Muscle layer of colon (tissue), 2 donors: ENCODE measurements around the gene PTCHD4.

Experiments
- H3K27ac ChIP-seq: one replicate; pipeline ENCODE4 v1.7.0; 2013; ENCODE audit warnings: low read depth, mild to moderate bottlenecking, low read length, moderate library complexity
- H3K27me3 ChIP-seq, 2 donors: one replicate each; pipeline ENCODE4 v1.7.0; 2013; ENCODE audit warnings: low read length in 2 of 2, mild to moderate bottlenecking in 2 of 2; ENCODE audit not compliant: insufficient read depth in 2 of 2, control insufficient read depth in 1 of 2
- H3K36me3 ChIP-seq: one replicate; pipeline ENCODE4 v1.7.0; 2013; ENCODE audit warnings: mild to moderate bottlenecking, low read length; ENCODE audit not compliant: insufficient read depth
- H3K4me1 ChIP-seq: one replicate; pipeline ENCODE4 v1.7.0; 2013; ENCODE audit warnings: mild to moderate bottlenecking, low read length; ENCODE audit not compliant: insufficient read depth
- H3K4me3 ChIP-seq, 2 donors: one replicate each; pipeline ENCODE4 v1.7.0; 2013; ENCODE audit warnings: low read length in 2 of 2, low read depth in 1 of 2, mild to moderate bottlenecking in 1 of 2, moderate library complexity in 1 of 2
- H3K9ac ChIP-seq: one replicate; pipeline ENCODE4 v1.7.0; 2013; ENCODE audit warnings: low read length
- H3K9me3 ChIP-seq: one replicate; pipeline ENCODE4 v1.7.0; 2013; ENCODE audit warnings: mild to moderate bottlenecking, low read length
- donor health status: abdominal sarcoma.
- donor health status: Adenocarcinoma of cecum.

The PTCHD4 gene

DNA sequence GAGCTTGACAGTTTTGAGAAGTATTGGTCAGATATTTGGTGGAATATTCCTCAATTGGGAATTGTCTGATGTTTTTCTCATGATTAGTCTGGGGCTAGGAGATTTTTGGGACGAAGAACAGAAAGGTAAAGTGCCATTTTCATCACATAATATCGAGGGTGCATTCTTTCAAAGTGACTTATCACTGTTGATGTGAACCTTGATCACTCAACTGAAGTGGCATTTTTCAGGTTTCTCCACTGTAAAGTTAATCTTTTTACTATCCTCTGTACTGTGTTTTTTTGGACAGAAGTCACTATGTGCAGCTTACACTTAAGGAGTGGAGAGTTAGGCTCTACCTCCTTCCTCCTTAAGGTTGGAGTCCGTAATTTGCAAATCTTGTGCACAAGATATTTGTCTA is 39.2 kb downstream of the PTCHD4 start:
- Histone ChIP-seq H3K9ac (no peak overlapping the region), H3K27me3 (peaks cover 10 to 11% of the 10 kb centered on the region in 2 donors), H3K36me3 (no peaks in the 10 kb centered on the region), H3K4me1 (no peaks in the 10 kb centered on the region), H3K27ac (no peak overlapping the region), H3K9me3 (no peaks in the 10 kb centered on the region), H3K4me3 (no peak overlapping the region)

GRCh38 chr6:48069280-48069679 is 41.7 kb downstream of the PTCHD4 start:
- Histone ChIP-seq H3K4me1 (no peaks in the 10 kb centered on the region), H3K36me3 (no peaks in the 10 kb centered on the region), H3K4me3 (peak overlapping the region in 1 of 2 donors; percentile 14), H3K27me3 (peaks cover 10 to 11% of the 10 kb centered on the region in 2 donors), H3K9ac (no peak overlapping the region), H3K9me3 (no peaks in the 10 kb centered on the region), H3K27ac (no peak overlapping the region)

GRCh38 chr6:48068278-48069251 is 42.4 kb downstream of the PTCHD4 start:
- peak overlapping the region in 1 of 2 donors; percentile 16 for H3K4me3 ChIP-seq

DNA sequence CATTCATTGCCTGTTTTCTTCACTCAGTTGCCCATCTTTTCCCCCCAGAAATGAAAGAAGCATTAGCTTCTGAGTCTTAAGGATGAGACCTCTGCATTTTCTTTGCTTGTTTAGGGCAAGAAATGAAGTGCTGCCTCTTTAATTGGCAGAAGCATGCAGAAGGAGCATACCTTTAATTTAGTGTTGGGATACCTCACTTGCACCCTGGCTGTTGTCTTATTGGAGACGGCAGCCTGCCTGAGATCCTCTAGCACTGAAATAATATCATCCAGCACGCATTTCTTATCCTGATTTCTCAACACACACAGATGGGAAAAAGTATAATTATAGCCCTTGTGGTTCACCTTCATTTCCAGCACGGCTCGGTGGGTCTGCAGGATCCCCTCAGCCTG is 43.1 kb downstream of the PTCHD4 start:
- Histone ChIP-seq H3K36me3 (no peaks in the 10 kb centered on the region), H3K4me3 (peak overlapping the region in 1 of 2 donors; percentile 16), H3K9ac (no peak overlapping the region), H3K27ac (no peak overlapping the region), H3K4me1 (no peaks in the 10 kb centered on the region), H3K9me3 (no peaks in the 10 kb centered on the region), H3K27me3 (peaks cover 6 to 10% of the 10 kb centered on the region in 2 donors)

More at GRCh38 chr6:48068278-48069251, 42.4 kb downstream of the PTCHD4 start:
- Histone ChIP-seq H3K9me3 (no peaks in the 10 kb centered on the region), H3K27me3 (peaks cover 10% of the 10 kb centered on the region in 2 donors), H3K9ac (no peak overlapping the region), H3K27ac (no peak overlapping the region), H3K4me1 (no peaks in the 10 kb centered on the region), H3K36me3 (no peaks in the 10 kb centered on the region)

DNA sequence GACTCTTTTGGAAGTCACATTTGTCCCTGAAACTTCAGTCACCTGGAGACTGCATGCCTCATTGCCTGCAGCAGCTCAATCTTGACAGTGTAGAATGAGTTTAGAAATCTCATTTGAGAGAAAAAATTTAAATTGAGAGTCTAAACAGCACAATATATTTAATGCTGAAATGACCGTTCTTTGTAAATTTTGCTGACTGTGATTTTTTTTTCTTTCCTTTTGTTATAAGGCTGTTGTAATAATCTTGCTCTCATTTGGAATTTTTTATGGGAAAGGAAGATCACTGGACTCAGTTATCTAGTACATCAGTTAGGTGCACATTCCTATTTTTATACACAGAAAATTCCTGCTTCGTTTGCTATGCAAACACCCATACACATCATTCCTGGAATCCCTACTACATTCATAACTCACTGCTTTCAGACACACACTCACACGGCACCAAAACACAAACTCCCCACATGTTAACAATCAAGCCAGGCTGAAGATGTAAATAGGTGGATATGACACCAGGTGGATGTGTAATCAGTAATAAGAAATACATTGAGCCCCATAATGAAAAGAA is 43.8 kb downstream of the PTCHD4 start:
- H3K36me3 ChIP-seq, result no peaks in the 10 kb centered on the region
- H3K27me3 ChIP-seq, result peaks cover 6 to 10% of the 10 kb centered on the region in 2 donors
- no peaks in the 10 kb centered on the region for H3K4me1 ChIP-seq
- no peak overlapping the region for H3K4me3 ChIP-seq
- no peak overlapping the region for H3K9ac ChIP-seq
- no peak overlapping the region for H3K27ac ChIP-seq
- no peaks in the 10 kb centered on the region for H3K9me3 ChIP-seq

- H3K9ac ChIP-seq, result no peak overlapping the region
- H3K4me3 ChIP-seq, result no peak overlapping the region
- H3K4me1 ChIP-seq, result no peaks in the 10 kb centered on the region
- no peaks in the 10 kb centered on the region for H3K36me3 ChIP-seq
- H3K27ac ChIP-seq, result no peak overlapping the region
- no peaks in the 10 kb centered on the region for H3K27me3 ChIP-seq
- no peaks in the 10 kb centered on the region for H3K9me3 ChIP-seq
Measured at GRCh38 chr6:48061265-48061990, 49.6 kb downstream of the PTCHD4 start.
